ENCODE results near the gene DOC2A.
"Not testable (repeated sequence)": the region's sequence is repeated elsewhere in the genome, so short reads cannot be mapped to it uniquely, and the experiment has no call there.

Gene DOC2A

DNA sequence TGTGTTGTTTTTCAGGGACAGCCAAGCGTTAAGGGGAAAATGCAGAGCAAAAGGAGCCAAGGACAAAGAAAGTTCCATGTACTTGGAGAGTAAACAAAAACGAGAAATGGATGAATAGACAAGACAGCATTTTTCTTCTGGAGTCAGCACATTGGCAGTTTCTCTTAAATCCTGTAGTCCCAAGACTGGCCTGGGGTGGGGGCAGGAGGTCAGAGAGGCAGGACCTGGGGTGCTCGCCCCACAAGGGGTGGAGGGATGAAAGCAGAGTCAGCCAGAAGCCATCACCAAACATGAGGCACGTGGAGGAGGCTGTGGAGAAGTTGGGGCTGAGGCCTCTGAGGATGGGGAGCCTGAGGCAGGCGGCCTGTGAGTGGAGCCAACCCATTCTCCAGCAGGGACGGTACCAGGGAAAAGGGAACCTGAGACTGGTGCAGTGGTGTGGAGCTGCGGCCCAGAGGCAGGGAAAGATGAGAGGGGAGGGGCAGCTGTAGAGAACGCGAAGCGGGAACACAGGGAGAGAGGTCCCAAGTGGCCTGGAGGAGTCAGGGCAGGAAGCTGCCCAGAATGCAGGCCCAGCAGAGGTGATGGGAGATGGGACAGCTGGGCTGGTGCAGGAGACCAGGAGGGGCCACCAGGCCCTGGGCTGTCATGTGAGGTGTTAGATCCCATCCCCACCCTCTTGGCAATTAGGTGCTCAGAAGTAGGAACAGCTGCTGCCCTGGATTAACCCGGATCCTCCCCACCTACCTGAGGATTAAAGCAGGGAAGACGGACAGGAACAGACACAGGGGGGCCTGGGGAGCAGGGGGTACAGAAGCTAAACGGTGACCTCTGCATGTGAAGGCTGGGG, 17.0 kb upstream of the DOC2A start:
- no peak for DNase-seq (ENCODE audit: low read depth in 3 of 3)

DNA sequence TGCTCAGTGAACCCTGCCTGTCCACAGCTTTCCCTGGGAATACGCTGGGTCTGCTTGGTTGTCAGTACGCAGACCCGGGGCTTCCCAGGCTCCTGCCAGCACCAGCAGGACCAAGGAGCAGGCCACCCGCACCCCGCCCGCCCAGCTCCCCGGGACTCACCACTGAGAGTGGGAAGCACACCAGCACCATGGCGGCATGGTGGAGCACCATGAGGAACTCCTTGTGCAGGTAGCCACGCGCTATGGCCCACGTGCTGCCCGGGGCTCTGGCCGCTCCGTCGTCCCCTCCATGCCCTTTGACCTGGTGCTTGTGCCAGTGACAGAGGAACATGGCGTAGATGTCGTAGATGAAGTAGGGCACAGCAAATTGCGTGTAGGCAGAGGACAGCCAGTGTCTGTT, 15.6 kb upstream of the DOC2A start:
- no peak for DNase-seq (ENCODE audit: low read depth in 3 of 3)

- no peak for DNase-seq (ENCODE audit: low read depth in 3 of 3)
Observed at GRCh38 chr16:30025574-30025973, 14.7 kb upstream of the DOC2A start.

DNA sequence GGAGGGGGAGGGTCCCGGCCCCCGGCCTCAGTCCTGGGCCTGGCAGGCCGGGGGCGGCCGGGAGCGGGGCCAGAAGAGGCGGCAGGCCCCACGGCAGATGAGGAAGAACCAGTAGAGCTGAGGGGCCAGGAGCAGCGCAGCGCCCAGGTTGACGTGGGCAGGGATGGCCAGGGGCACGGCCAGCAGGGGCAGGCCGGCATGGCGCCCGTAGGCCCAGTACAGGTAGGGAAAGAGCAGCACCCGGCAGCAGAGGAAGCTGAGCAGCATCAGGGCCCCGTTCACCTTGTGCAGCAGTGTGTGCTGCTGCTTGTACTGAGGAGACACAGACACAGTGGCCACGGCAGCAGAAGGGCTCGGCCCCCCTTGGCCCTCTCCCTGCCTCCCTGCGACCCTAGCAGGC, 14.3 kb upstream of the DOC2A start:
- DNase-seq (ENCODE audit: low read depth in 3 of 3), result no peak

GRCh38 chr16:30024451-30024850, 13.6 kb upstream of the DOC2A start:
- no peak for DNase-seq (ENCODE audit: low read depth in 3 of 3)

DNA sequence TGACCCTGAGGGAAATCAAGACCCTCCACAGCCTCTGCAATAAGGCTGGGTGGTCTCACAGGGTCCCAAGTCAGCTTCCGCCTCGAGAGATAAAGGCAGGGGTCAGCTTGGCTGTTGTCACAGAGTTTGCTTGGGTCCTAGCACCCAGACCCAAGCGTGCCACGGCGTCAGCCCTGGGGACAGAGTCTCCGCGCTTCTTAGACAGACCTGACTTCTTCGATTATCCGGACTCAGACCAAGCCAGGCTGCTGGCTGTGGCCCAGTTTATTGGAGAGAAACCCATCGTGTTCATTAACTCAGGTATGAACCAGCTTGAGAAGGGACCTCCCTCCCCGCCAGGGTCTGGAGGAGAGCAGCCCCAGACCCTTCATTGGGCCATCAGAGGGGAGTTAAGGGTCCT, 12.8 kb upstream of the DOC2A start:
- no peak for DNase-seq (ENCODE audit: low read depth in 3 of 3)

DNA sequence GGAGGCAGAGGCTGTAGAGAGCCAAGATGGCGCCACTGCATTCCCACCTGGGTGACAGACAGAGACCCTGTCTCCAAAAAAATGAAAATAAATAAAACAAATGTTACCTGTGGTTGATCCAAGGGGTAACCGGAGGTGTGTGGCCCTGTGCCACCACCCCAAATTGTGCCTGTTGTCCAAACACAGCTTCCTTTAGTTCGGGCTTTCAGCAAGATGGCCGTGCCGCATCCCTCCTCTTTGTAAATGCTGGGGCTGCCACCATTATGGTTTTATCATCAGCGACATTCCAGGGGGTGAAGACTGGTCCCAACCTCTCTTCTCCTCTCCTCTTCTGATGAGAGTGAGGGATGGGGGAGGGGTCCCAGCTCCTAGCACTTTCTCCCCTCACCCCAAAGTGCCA, 12.1 kb upstream of the DOC2A start, which contains the start of gene C16orf92:
TSS of gene C16orf92 (plus strand) at position 312 of the 400 bp plus-strand sequence. CDS start 143 bp downstream, outside the sequence.
- DNase-seq (ENCODE audit: low read depth in 3 of 3), result no peak

- no peak for DNase-seq (ENCODE audit: low read depth in 3 of 3)
Observed at GRCh38 chr16:30018731-30019158, 7.9 kb upstream of the DOC2A start.

DNA sequence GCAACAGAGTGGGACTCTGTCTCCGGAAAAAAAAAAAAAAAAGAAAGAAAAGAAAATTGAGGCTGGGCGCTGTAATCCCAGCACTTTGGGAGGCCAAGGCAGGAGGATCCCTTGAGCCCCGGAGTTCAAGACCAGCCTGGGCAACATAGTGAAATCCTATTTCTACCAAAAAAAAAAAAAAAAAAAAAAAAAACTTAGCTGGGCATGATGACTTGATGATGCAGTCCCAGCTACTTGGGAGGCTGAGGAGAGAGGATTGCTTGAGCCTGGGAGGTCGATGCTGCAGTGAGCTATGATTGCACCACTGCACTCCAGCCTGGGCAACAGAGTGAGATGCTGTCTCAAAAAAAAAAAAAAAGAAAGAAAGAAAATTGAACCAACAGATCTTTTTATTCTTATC, 7.1 kb upstream of the DOC2A start:
- not testable (repeated sequence) for DNase-seq (ENCODE audit: low read depth in 3 of 3)

GRCh38 chr16:30017277-30017656, 6.4 kb upstream of the DOC2A start:
- no peak for DNase-seq (ENCODE audit: low read depth in 3 of 3)

GRCh38 chr16:30016555-30017276, 5.9 kb upstream of the DOC2A start:
- DNase-seq (ENCODE audit: low read depth in 3 of 3), result no peak

DNA sequence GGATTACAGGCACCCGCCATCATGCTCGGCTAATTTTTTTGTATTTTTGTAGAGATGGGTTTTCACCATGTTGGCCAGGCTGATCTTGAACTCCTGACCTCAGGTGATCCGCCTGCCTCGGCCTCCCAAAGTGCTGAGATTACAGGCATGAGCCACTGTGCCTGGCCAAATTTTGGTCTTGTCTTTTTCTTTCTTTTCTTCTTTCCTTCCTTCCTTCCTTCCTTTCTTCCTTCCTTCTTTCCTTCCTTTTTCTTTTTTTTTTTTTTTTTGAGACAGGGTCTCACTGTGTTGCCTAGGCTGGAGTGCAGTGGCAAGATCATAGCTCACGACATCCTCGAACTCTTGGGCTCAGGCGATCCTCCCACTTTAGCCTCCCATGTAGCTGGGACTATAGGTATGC, 4.6 kb upstream of the DOC2A start:
- not testable (repeated sequence) for DNase-seq (ENCODE audit: low read depth in 3 of 3)

- DNase-seq (ENCODE audit: low read depth in 3 of 3), result not testable (repeated sequence)
Observed at GRCh38 chr16:30012598-30012997, 1.8 kb upstream of the DOC2A start.

DNA sequence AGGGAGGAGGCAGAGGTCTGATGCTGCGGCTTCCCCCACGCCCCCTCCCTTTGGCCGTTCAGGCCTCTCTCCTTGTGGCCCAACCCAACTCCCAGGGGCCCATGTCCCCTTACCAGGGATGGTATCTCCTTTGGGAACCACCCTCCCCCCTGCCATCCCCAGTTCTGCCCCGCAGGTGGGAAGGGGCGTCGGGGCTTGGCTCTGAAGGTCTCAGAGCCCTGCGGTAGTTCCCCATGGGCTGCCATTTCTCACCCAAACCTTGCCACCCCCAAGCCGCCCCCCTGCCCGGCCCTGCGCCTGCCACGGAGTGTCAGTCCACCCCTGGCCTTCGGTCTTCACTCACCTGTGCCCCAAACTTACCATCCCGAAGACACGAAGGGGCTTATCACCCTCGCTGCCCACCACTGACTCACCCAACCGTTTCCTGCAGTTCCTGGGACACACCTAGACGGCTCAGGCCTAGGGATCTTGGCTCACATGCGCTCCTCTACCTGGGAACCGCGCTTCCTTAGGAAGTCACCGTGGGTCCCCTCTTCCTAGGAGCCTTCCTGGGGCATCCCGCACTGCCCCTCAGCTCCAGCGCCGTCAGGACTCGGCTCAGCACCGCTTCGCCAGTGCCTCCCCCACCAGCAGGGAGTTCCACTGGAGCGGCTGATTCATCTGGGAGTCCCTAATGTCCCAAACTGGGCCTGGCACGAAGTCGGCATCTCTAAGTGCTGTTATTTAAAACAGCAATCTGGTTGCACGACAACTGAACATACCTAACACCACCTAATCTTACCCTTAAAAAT, 1.1 kb upstream of the DOC2A start:
- DNase-seq (ENCODE audit: low read depth in 3 of 3), result no peak

GRCh38 chr16:30009990-30010843, 610 bp downstream of the DOC2A start:
- no peak for DNase-seq (ENCODE audit: low read depth in 3 of 3)

- no peak for DNase-seq (ENCODE audit: low read depth in 3 of 3)
Observed at GRCh38 chr16:30009085-30009862, 1.6 kb downstream of the DOC2A start.

DNA sequence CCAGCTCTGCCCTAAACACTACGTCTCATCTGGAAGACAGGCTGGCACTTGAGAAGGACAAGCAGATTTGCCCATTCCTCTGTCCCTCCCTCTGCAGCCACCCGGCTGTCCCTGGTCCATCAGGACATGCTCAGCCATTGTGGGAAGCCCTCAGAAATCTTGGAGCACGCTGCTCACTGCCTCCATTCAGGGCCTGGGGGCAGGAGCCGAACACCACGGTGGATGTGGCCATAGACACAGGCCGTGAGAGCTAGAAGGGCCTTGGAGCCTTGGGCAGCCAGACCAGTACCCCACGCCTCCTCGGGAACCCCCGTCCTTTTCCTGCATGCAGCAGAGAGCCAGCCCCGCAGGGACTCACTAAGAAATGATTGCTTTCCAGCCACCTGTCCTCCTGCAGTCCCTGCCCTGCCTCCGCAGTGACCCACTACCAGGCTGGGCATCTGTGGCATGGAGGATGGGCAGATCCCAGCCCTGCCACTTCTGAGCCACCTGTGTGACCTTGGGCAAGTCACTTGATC, 3.4 kb downstream of the DOC2A start:
- no peak for DNase-seq (ENCODE audit: low read depth in 3 of 3)

DNA sequence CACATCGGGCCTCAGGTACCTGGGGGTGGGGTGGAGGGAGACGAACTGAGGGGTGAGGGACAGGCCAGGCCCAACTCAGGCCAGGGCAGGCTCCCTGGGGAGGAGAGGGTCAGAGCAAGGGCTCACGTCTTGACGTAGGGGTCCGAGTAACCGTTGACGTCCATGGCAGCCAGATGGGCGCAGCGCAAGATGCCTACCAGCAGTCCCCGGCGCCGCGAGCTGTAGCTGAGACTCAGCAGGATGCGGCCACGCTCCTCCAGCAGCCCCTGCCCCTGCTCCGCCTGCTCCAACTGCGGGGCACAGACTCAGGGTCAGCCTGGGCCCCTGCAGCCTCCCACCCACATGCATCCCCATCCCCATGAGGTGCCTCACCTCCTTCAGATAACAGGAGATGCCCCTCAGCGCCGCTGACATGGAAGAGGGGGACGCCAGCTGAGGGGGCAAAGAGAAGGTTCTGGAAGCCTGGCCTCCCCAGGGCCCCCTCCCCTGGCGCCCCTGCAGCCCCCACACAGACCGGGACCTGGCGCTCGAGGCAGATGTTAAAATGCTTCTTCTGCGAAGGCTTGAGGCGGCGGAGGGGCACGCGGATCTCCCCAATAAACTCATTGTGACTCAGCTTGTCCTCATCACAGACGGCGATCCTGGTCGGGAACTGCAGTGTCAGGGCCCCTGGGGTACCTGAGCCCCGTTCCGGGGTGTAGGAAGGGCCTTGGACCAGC, 4.0 kb downstream of the DOC2A start:
- DNase-seq (ENCODE audit: low read depth in 3 of 3), result no peak

- DNase-seq (ENCODE audit: low read depth in 3 of 3), result no peak
Observed at GRCh38 chr16:30006095-30006473, 4.7 kb downstream of the DOC2A start.
